Spleen (tissue), 7 donors: ENCODE data around the gene KIFC3.
"Not testable (repeated sequence)": the region's sequence is repeated elsewhere in the genome, so short reads cannot be mapped to it uniquely, and the experiment has no call there.

ENCODE experiments used
- POLR2A ChIP-seq, 3 donors: fragments of 450-650 bp; IDR thresholded peaks; one replicate each; pipeline ENCODE4 v1.5.1; 2017; ENCODE audit warnings: antibody characterized with exemption in 3 of 3, mild to moderate bottlenecking in 1 of 3
- POLR2AphosphoS5 ChIP-seq, 3 donors: sonication (generic); formaldehyde crosslinking; IDR thresholded peaks; one replicate each; pipeline ENCODE4 v1.5.1; 2017; ENCODE audit warnings: antibody characterized with exemption in 3 of 3
- TF ChIP-seq, protein P1 (sequence below), 11 experiments: fragments of 200-600 bp in 7 of 11; fragments of 450-650 bp in 4 of 11; sonication (generic) in 4 of 11; IDR thresholded peaks in 8 of 11; conservative IDR thresholded peaks in 3 of 11; 1 replicate in 7 of 11; 2 replicates in 4 of 11; pipeline versions ENCODE4 v1.4.0 to v1.8.0; 2016 to 2021; ENCODE audit warnings: antibody characterized with exemption in 11 of 11, inconsistent platforms in 4 of 11, mild to moderate bottlenecking in 1 of 11
- donor health status: DM: no; HTN: no; CAD: no; lungs with moderate emphysema.
- donor health status: DM: no; HTN: no; CAD: no.
- donor health status: DM: no; HTN: no; CAD: no.

DNA sequence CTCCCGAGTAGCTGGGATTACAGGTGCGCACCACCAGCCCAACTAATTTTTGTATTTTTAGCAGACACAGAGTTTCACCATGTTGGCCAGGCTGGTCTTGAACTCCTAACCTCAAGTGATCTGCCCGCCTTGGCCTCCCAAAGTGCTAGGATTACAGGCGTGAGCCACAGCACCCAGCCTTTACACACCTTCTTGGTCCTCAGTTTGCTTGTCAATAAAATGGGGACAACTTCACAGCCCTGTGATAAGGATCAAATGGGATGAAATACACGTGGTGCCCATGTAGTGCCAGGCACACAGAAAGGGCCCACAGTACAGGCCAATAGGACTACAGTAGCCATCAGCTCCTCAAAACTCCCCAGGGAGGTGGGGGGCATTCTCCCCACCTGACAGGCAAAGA, 6.3 kb downstream of the KIFC3 start:
- TF ChIP-seq, protein P1, sequence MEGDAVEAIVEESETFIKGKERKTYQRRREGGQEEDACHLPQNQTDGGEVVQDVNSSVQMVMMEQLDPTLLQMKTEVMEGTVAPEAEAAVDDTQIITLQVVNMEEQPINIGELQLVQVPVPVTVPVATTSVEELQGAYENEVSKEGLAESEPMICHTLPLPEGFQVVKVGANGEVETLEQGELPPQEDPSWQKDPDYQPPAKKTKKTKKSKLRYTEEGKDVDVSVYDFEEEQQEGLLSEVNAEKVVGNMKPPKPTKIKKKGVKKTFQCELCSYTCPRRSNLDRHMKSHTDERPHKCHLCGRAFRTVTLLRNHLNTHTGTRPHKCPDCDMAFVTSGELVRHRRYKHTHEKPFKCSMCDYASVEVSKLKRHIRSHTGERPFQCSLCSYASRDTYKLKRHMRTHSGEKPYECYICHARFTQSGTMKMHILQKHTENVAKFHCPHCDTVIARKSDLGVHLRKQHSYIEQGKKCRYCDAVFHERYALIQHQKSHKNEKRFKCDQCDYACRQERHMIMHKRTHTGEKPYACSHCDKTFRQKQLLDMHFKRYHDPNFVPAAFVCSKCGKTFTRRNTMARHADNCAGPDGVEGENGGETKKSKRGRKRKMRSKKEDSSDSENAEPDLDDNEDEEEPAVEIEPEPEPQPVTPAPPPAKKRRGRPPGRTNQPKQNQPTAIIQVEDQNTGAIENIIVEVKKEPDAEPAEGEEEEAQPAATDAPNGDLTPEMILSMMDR (IDR thresholded peaks at IDR 0.05 in 8 of 11, conservative IDR thresholded peaks at IDR 0.05 in 3 of 11), result not testable (repeated sequence)
- TF ChIP-seq POLR2A, POLR2AphosphoS5 (IDR thresholded peaks at IDR 0.05): not testable (repeated sequence)
